GM18517 (cell line): Measurements from ENCODE around the gene SMYD3.

Experiments
- ATAC-seq: cut with Tn5 transposase; IDR thresholded peaks from one replicate; pipeline ENCODE4 v1.9.1; 2021; ENCODE audit warnings: mild to moderate bottlenecking, moderate library complexity; ENCODE audit not compliant: unreplicated experiment

The SMYD3 gene

GRCh38 chr1:246417813-246418564 is 89.1 kb downstream of the SMYD3 start:
- ATAC-seq = no peak

DNA sequence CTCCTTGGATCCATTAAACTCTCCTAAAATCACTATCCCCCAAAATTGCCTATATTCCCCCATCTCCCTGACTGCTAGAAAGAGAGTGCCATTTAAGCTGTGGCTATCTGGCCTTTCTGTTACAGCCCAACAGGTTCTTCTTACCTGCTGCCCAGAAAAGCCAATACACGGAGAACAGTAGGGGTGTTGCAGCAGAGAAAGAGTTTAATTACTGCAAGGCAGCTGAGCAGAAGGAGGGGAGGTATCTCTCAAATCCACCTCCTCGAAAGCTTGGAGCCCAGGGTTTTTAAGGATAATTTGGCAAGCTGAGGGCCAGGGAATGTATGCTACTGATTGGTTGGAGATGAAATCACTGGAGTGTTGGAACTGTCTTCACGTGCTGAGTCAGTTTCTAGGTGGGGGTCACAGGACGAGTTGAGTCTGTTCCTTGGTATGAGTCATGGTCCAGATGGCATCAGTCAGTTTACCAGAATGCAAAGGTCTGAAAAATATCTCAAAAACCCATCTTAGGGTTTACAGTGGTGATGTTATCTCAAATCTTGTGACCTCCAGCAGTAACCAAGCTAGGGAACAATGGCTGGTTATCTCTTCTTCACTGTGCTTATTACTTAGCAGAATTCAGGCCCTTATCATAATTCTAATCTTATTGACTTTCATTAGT is 89.8 kb downstream of the SMYD3 start:
- no peak for ATAC-seq

DNA sequence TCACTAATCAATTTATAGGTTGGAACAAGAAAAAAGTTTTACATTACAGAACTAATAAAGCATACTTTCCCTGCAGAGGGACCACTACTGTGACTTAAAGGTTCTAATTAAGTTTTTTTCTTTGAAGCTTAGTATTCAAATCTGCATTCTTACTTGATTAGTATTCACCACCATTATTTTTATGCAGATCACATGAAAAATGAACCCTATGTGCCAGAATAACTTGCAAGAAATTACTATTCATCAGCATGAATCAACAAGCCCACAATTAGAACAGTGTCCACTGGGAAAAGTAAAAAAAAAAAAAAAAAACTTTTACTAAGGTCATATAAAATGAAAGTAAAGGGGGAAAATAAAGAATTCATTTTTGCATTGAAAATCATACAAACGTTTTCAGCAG is 90.8 kb downstream of the SMYD3 start:
- ATAC-seq = no peak

DNA sequence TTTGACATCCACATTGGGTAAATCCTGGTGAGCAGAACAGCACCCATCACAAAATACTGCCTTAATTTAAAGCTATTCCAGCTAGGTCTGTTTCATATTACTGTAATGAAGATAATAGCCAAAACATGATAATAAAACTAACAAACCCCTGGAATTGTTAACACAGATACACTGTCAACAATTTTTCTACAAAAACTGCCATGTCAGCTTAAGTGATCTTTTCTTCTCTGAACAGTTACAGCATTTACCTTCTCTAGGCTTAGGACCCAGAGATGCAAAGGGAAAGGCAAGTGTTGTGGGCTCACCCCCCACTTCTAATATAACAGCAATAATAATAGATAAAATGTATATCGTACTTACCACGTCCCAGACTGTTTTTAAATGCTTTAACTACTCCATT is 92.1 kb downstream of the SMYD3 start:
- ATAC-seq = no peak

- ATAC-seq = no peak
These were observed 93.6 kb downstream of the SMYD3 start for GRCh38 chr1:246413430-246413829.

GRCh38 chr1:246404078-246404477 is 103.0 kb downstream of the SMYD3 start:
- ATAC-seq = no peak

- no peak for ATAC-seq
These were observed 108.8 kb downstream of the SMYD3 start for GRCh38 chr1:246398126-246398813.

GRCh38 chr1:246397046-246397445 is 110.0 kb downstream of the SMYD3 start:
- ATAC-seq = no peak

DNA sequence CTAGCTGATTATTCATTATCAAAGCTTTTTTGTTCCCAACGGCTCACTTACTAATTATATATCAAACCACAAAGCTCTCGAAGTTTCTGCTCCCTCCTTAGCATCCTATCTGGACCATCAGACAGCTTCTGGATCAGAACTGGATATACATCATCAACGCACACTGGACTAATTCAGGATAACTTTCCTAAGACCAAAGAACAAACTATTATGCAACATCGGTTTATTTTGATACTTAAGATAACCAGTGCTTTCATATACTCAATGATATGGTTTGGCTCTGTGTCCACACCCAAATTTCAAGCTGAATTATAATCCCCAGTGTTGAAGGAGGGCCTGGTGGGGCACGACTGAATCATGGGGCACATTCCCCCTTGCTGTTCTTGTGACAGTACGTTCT is 110.8 kb downstream of the SMYD3 start:
- ATAC-seq = no peak

DNA sequence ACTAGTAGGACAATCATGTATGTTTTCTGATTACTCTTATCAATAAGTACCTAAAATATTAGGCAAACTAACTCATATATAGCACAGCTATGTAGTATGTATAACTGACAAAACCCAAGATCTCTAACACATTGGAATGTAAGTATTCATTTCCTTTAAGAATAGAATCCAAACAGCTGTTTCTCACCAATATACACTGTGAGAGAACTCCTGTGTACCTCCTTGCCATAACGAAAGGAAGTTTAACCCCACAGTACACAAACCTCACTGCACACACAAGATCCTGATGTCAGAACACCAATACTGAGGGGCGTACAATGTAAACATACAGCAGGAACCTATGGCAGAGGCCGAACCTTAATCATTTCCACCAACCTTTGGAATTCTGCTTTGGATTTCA is 113.0 kb downstream of the SMYD3 start:
- no peak for ATAC-seq

DNA sequence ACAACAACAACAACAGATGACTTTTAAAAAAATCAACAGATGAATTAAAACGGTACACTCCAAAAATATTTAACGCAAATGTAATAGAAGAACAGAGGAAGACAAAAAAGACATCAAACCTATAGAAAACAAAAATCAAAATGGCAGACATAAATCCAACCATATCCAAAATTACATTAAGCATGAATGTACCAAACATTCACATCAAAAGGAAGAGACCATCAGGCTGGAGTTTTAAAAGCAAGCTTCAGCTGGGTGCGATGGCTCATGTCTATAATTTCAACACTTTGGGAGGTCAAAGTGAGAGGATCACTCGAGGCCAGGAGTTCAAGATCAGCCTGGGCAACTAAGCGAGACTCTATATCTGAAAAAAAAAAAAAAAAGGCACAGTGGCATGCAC is 116.2 kb downstream of the SMYD3 start:
- no peak for ATAC-seq

DNA sequence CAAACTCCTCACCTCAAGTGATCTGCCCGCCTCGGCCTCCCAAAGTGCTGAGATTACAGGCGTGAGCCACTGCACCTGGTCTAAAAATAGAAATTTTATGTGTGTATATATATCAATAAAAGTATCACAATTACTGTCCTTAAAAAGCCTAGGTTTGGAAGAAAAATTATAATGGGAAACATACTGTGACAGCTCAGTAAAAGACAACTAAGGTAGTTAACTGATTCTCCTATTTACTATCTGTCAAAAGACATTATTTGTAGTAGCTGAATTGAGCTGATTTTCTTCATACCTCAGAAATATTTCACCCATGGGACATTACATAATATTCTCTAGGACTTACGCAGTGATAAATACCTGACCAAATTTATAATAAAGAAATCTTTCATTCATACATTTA is 122.5 kb downstream of the SMYD3 start:
- ATAC-seq = no peak

- no peak for ATAC-seq
These were observed 123.3 kb downstream of the SMYD3 start for GRCh38 chr1:246383791-246384190.

DNA sequence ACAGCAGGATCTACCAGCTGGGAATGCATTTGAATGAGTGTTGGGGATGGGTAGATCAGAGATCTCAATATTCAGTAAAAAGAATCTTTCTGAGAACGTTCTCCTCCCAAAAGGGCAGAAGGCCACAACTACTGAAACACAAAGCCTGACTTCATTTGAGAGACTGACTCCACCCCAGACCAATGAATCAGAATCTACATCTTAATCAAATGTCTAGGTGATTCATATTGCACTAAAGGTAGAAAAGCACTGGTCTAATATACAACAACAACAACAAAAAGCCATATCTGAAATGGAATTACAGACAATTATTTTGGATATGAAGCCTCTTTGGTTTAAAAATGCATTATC is 123.9 kb downstream of the SMYD3 start:
- ATAC-seq = no peak

DNA sequence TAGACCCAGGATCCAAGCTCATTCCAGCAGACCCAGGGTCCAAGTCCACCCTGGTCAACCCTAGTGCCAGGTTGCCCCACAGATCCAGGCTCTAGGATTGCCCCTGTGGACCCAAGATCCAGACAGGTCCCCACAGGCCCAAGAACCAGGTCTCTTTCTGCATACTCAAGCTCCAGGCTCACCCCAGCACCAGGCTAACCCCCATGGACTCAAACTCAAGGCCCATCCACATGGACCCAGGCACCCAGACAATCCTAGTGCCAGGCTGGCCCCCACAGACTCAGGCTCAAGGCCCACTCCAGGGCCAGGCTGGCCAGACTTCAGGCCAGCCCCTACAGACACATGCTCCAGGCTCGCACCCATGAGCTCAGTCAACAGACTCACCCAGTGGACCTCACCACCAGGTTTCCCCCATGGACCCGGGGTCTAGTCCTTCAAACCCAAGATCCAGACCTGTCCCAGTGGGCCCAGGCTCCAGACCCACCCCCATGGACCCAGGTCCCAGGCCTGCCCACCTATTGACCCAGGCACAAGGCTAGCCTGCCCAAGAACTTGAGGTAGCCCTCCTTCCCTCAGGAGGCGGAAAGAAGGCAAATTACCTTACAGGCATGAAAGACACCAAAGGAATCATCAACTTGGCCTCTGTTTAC is 124.4 kb downstream of the SMYD3 start:
- ATAC-seq = no peak

GRCh38 chr1:246381452-246381851 is 125.6 kb downstream of the SMYD3 start:
- ATAC-seq = no peak

DNA sequence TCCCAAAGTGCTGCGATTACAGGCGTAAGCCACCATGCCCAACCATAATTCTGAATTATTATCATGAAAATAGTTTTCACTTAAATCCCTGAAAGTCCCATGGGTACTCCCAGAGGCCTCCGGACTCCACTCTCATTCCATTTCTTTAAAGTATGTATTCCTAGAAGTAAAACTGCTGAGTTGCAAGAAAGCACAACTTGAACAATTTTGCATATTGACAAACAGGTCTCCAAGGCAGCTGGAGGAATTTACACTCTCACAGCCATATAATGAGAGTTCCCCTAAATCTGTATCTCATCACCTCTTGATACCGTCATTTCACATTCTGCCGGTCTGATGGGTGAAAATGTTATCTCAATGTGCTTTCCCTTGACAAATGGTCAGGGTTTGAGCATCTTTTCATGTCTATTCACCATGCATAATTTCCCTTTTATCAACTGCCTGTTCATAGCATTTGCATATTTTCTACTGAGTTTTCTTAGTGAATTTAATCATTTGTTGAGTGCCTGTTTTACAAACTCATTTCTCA is 129.4 kb downstream of the SMYD3 start:
- no peak for ATAC-seq

DNA sequence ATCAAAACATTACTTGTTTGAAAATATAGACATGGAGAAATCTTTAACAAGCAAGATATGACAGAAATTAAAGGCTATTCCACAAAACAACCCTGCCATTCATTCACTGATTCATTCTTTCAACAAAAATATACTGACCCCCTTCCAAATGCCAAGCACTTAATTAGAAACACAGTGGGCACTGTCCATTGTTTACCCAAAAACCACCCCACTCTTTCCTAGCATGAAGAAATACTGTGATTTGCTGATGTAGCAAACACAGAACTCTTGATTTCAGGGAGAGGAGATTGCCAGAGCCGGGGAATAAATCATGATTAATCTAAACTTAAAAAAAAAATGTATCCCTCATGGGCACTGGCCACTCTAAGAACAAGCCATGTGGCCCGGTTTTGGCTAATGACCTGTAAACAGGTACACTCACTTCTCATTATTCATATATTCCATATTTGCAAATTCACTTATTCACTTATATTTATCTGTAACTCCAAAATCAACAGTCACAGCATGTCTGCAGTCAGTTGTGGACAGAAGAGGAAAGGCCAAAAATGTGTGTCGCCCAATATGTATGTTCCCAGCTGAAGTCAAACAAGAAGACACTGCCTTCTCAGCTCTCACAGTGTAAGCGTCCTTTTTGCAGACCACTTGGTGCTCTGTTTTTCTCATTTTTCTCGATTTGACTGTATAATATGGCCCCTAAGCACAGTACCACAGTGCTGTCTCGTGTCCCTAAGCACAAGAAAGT is 133.1 kb downstream of the SMYD3 start:
- ATAC-seq = no peak

DNA sequence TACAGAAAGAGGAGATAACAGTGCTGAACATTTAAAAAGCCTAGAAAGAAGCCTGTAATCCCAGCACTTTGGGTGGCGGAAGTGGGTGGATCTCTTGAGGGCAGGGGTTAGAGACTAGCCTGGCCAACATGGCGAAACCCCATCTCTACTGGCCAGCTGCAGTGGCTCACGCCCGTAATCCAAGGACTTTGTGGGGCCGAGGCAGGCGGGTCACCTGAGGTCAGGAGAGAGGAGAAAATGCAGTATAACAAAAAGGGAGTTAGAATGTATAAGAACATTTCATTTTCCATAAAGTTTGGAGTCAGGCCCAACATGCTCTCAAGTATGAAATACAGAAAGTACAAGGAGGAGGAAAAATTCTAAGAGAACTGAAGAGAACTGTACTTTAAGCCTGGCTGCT is 134.5 kb downstream of the SMYD3 start:
- ATAC-seq = no peak

DNA sequence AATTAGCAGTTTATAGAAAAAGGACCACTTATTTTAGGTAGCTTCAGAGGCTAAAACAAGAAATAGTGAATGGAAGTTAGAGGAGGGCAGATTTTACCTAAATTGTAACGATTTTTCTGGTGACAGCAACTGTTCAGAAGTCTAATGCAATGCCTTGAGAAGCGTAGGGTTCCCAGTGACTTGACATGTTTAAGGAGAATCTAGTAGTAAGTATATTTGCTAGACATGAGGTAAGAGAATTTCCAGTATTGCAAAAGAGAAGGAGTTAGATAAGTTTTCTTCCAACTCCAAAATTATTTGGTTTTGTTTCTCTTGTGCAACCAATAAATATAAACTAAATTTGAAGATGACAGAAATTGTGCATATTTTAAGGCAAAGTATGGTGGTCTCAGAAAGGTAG is 140.0 kb downstream of the SMYD3 start:
- ATAC-seq = no peak

DNA sequence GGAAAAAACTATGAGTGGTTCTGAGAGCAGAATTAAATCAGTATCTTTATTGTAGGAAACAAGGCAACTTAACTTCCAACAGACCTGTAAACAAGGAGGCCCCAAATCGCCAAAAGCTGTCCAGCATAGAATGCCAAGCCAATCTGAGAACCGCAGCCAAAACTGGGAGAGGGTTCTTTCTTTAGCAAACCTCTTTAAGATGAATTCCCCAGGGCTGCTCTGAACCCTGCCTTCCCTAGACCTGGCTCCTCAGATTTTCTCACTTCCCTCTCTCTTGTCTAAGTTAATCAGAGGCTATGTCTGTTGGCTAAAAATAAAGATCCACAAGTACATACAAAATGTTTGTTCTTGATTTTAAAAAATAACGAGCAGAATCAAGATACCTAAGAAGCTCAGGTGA is 141.4 kb downstream of the SMYD3 start:
- ATAC-seq = no peak
